NCI-H1105 (cell line): ENCODE data around the gene KDF1.

Source experiments
- DNase-seq: peaks from one replicate; lab custom pipeline; 2025; lab: John Stamatoyannopoulos, UW

The KDF1 gene

GRCh38 chr1:26913754-26914619, 46.3 kb downstream of the KDF1 start, which contains the start of gene NR0B2:
Gene NR0B2, minus strand, starts transcription at chr1:26913975. Its CDS starts 35 bp downstream, at chr1:26913940.
- DNase-seq = peak; percentile 99

GRCh38 chr1:26913389-26913753, 46.9 kb downstream of the KDF1 start:
- no peak for DNase-seq

GRCh38 chr1:26912147-26912490, 48.1 kb downstream of the KDF1 start:
- no peak for DNase-seq

GRCh38 chr1:26911399-26912146, 48.7 kb downstream of the KDF1 start:
- no peak for DNase-seq

- no peak for DNase-seq
Observed at GRCh38 chr1:26910343-26911160, 49.7 kb downstream of the KDF1 start.

DNA sequence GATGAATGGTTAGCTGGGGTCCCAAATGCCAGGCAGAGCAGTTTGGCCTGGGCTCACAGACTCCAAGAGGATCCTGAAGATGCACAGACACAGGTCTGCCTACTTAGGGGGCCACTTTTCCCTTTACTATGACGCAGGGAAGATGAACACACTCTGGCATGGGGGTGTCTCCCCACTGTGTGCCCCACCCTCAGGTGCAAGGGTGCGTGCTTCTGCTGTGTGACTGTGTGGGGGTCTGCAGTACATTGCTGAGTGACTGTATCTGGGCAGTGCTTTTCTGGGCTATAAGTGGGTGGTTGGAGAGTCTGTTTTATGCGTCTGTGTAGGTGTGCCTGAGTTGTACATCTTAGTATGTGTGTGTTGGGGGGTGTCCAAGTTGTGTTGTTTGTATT, 50.3 kb downstream of the KDF1 start:
- DNase-seq = no peak

DNA sequence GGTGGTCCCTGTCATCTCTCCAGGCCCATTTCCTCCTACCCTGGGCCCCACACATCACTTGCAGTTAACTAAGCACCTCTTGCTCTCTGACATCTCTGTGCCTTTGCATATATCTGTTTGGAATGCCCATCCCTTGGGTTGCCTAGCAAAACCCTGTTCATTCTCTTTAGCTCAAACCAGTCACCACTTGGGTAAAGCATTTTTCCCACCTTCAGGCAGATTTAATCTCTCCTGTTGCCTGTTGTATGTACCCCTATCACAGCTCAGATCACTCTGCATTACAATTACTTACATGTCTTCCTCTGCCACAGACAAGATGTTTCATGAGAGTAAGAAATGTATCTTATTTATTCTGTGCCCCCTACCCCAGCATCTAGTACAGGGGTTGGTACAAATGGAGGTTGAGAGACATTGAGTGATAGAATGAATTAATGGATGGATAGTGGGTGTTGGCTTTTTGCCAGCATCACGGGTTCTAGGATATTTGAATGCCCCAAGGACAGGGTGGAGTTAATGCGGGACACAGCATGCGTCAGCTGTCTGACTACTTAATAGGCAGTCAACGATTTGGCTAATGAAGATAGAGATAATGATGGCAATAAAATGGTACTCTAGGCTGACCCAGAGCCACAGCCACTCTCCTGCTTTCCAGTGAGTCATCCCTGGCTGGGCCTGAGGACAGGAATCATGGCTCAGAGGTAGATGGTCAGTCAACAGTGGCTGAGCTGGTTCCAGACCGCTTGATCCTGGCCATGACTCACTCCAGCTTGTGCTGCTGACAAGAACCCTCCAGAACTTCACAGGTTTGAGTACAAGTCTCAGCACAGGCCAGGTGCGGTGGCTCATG, 53.0 kb downstream of the KDF1 start:
- DNase-seq = no peak

DNA sequence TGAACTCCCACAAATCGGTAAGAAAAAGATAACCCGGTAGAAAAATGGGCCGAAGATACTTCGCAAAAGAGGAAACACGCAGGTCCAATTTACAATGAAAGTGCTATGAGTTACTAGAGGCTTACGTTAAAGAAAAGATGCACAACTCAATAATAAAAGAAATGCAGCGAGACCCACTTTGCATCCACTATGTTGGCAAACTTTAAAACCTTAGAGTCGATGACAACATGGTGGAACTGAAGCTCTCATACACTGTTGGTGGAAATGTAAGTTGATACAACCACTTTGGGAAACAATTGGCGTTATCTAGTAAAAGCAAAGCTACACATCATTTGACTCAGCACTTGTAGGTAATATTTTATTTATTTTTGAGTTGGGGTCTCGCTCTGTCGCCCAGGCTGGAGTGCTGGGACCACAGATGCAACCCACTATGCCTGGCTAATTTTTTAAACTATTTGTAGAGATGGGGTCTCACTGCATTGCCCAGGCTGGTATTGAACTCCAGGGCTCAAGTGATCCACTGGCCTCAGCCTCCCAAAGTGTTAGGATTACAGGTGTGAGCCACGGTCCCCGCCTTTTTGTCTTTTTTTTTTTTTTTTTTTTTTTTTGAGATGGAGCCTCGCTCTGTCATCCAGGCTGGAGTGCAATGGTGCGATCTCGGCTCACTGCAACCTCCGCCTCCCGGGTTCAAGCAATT, 59.3 kb downstream of the KDF1 start:
- DNase-seq = no peak

- DNase-seq = peak; percentile 95
Observed at GRCh38 chr1:26900001-26900814, 60.1 kb downstream of the KDF1 start, which contains the start of gene GPATCH3. Gene GPATCH3, minus strand, starts transcription at chr1:26900467. Its CDS starts 25 bp downstream, at chr1:26900442.
